GM10266 (cell line): Measurements from ENCODE around the gene TMIGD2.

Experiments used
- DNase-seq: peaks from one replicate; pipeline ENCODE4 v3.0.0; 2012; ENCODE audit errors: extremely low spot score
- CTCF ChIP-seq: IDR thresholded peaks from 2 replicates; pipeline ENCODE4 v1.5.1; 2012; ENCODE audit warnings: mild to moderate bottlenecking, low read depth; ENCODE audit not compliant: control insufficient read depth, insufficient read depth; ENCODE audit errors: missing control alignments

Gene TMIGD2

GRCh38 chr19:4310247-4311121 is 8.3 kb upstream of the TMIGD2 start:
- no peak for TF ChIP-seq CTCF
- no peak for DNase-seq

- DNase-seq, result no peak
- no peak for TF ChIP-seq CTCF
Measured at GRCh38 chr19:4305659-4306058, 3.5 kb upstream of the TMIGD2 start.

- TF ChIP-seq CTCF, result no peak
- no peak for DNase-seq
Measured at GRCh38 chr19:4305257-4305612, 3.0 kb upstream of the TMIGD2 start.

GRCh38 chr19:4304538-4305256 is 2.5 kb upstream of the TMIGD2 start, which contains the start of gene FSD1:
Gene FSD1, plus strand, starts transcription at chr19:4304598. Its CDS starts 149 bp downstream, at chr19:4304747.
- no peak for TF ChIP-seq CTCF
- peak; percentile 97 for DNase-seq

- no peak for DNase-seq
- TF ChIP-seq CTCF, result no peak
Measured at GRCh38 chr19:4303819-4304537, 1.8 kb upstream of the TMIGD2 start.

GRCh38 chr19:4301590-4302242 is 473 bp downstream of the TMIGD2 start:
- DNase-seq, result no peak
- no peak for TF ChIP-seq CTCF
